ENCODE results near the gene FAM83B.

DNA sequence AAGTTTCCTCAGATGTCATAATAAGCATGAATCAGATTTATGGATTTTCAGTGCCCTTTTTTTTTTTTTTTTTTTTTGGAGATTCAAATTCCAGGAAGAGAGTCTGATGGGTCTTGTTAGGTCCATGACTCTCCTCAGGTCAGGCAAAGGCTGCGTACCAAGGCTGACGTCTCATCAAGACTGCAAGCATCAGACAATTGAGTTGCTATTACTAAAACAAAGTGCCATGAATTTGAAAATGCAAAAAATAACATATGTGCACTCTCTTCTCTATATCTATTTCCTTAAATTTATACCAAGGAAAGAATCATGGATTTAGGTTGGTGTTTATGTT is 134.7 kb downstream of the FAM83B start:
- no peak for TF ChIP-seq CTCF (IDR thresholded peaks at IDR 0.05)
- TF ChIP-seq ZFX (IDR thresholded peaks at IDR 0.05; ENCODE audit: borderline replicate concordance), result no peak

Data from 22Rv1 (cell line).